Karpas-422 (cell line): ENCODE measurements around the gene TPK1. TPM values are rescaled to one million over a fixed set of nuclear protein-coding genes. Genes with fewer than 3 reads are reported as not detected.

ENCODE experiments used
- DNase-seq: peaks from one replicate; pipeline ENCODE4 v3.0.0-alpha.2; 2015
- H2AFZ ChIP-seq: fragments of 200-600 bp; sonication (generic); 2 replicates; pipeline ENCODE4 v1.6.1; 2014; ENCODE audit warnings: antibody characterized with exemption, low read length, mixed read lengths
- H3K27ac ChIP-seq: fragments of 200-600 bp; sonication (generic); 2 replicates; pipeline ENCODE4 v1.5.1; 2014; ENCODE audit warnings: mild to moderate bottlenecking, low read length, moderate library complexity
- H3K27me3 ChIP-seq: fragments of 200-600 bp; sonication (generic); 2 replicates; pipeline ENCODE4 v1.6.1; 2014; ENCODE audit warnings: low read length, mixed read lengths
- H3K36me3 ChIP-seq: fragments of 200-600 bp; sonication (generic); 2 replicates; pipeline ENCODE4 v1.6.1; 2014; ENCODE audit warnings: low read length, mixed read lengths; ENCODE audit not compliant: insufficient read depth
- H3K4me1 ChIP-seq: fragments of 200-600 bp; sonication (generic); 2 replicates; pipeline ENCODE4 v1.6.1; 2014; ENCODE audit warnings: mild to moderate bottlenecking, low read length, mixed read lengths
- H3K4me2 ChIP-seq: fragments of 200-600 bp; sonication (generic); 2 replicates; pipeline ENCODE4 v1.6.1; 2014; ENCODE audit warnings: low read length, low read depth, mild to moderate bottlenecking; ENCODE audit not compliant: poor library complexity, severe bottlenecking
- H3K4me3 ChIP-seq: fragments of 200-600 bp; sonication (generic); 2 replicates; pipeline ENCODE4 v1.5.1; 2014; ENCODE audit warnings: mild to moderate bottlenecking, antibody characterized with exemption, low read length, mixed read lengths
- H3K79me2 ChIP-seq: fragments of 200-600 bp; sonication (generic); 2 replicates; pipeline ENCODE4 v1.6.1; 2014; ENCODE audit warnings: mild to moderate bottlenecking, low read length, mixed read lengths
- H3K9ac ChIP-seq: fragments of 200-600 bp; sonication (generic); 2 replicates; pipeline ENCODE4 v1.6.0; 2014; ENCODE audit warnings: low read length
- H3K9me2 ChIP-seq: fragments of 200-600 bp; sonication (generic), shearing (Covaris generic); replicated peaks from 2 replicates; pipeline ENCODE4 v1.6.0; 2014; ENCODE audit warnings: mild to moderate bottlenecking, low read length, moderate library complexity; ENCODE audit not compliant: insufficient read depth
- H3K9me3 ChIP-seq: fragments of 300-700, 200-600 bp; sonication (generic); 2 replicates; pipeline ENCODE4 v1.6.1; 2014; ENCODE audit warnings: low read length, mixed read lengths
- H4K20me1 ChIP-seq: fragments of 200-600 bp; sonication (generic); 2 replicates; pipeline ENCODE4 v1.6.1; 2014; ENCODE audit warnings: mild to moderate bottlenecking, antibody characterized with exemption, low read length, low read depth; ENCODE audit not compliant: insufficient read depth
- total RNA-seq: library from RNA; depleted of rRNA; stranded (reverse); fragments of >200 nt; shearing (Covaris generic); gene quantifications from 2 replicates; pipeline ENCODE4 v1.2.3, GENCODE V29; 2014; ENCODE audit warnings: low replicate concordance

Gene TPK1
- total RNA-seq, 1 experiment from 2014 or later: 11.5 TPM

DNA sequence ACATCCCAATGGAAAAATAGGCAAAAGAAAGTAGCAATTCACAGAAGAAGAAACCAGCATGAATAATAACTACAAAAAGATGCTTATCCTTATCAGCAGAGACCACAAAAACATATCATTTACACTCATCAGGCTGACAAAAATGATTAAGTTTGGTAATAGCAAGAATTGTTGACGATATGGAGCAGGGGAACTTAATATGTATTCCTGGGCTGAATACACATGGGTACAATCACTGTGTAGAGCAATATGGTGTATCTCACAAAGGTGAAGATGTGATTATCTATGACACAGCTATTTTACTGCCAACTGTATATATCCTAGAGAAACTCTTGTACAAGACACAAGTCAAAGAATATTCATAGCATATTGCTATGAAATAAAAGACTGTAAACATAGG, 290.5 kb downstream of the TPK1 start:
- no peaks in the 10 kb centered on the region for H3K9me3 ChIP-seq
- H3K4me1 ChIP-seq: no peaks in the 10 kb centered on the region
- H3K79me2 ChIP-seq: no peaks in the 10 kb centered on the region
- no peak overlapping the region for H3K4me3 ChIP-seq
- H3K4me2 ChIP-seq: no peak overlapping the region
- H3K27me3 ChIP-seq: no peaks in the 10 kb centered on the region
- no peak overlapping the region for H3K27ac ChIP-seq
- H3K36me3 ChIP-seq: no peaks in the 10 kb centered on the region
- no peaks in the 10 kb centered on the region for H3K9me2 ChIP-seq
- no peak overlapping the region for H2AFZ ChIP-seq
- H3K9ac ChIP-seq: no peak overlapping the region
- H4K20me1 ChIP-seq: no peaks in the 10 kb centered on the region
- DNase-seq: no peak

DNA sequence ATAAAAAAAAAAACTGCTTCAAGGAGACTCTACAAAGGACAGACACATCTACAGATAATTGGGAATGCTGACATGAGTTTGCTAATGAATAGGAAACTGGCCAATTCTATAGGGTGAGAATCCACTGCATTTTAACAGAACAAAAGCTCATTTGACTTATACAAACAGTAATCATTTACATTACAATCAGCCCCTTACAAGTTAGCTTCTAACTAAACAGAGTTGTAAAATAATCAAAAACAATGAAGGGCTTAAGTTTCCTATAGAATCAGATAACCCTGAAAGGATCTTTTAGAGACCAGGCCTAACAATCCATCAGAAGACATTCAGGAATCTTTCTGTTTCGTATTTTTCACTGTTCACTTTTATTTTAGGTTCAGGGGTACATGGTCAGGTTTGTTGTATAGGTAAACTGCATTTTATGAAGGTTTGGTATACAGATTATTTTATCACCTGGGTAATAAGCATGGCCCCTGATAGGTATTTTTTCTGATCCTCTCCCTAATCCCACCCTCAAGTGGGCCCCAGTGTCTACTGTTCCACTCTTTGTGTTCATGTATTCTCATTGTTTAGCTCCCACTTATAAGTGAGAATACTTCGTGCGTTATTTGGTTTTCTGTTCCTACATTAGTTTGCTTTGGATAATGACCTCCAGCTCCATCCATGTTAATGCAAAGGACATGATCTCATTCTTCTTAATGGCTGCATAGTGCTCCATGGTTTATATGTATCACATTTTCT, 301.0 kb downstream of the TPK1 start:
- DNase-seq: no peak
- Histone ChIP-seq H3K4me3 (no peak overlapping the region), H4K20me1 (no peaks in the 10 kb centered on the region), H3K9me3 (peaks cover 3% of the 10 kb centered on the region; the same call in 1 of the 2 replicates), H3K9ac (no peak overlapping the region), H3K36me3 (no peaks in the 10 kb centered on the region), H3K4me1 (no peaks in the 10 kb centered on the region), H3K79me2 (no peaks in the 10 kb centered on the region), H3K4me2 (no peak overlapping the region), H2AFZ (no peak overlapping the region), H3K27me3 (no peaks in the 10 kb centered on the region), H3K27ac (no peak overlapping the region), H3K9me2 (no peaks in the 10 kb centered on the region; the same call in 1 of the 2 replicates)

DNA sequence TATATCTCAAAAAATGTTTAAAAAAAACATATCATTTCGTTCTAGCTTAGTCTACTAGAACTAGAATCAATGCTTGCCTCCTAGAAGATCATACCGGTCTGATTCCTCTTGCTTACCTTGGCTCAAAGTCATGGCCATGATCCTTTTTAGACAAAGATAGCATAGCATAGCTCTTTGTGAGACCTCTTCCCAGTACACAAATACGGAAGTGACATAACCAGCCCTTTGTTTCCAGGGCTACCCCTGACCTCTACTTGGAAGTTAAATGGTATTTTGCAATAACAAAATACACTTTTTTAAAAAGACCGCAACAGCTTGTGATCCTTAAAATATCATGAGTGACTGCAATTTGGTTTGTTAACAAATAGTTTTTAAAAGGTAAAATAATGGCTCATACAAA, 301.7 kb downstream of the TPK1 start:
- no peak overlapping the region for H3K9ac ChIP-seq
- peaks cover 3% of the 10 kb centered on the region; the same call in 1 of the 2 replicates for H3K9me3 ChIP-seq
- no peak overlapping the region for H3K4me3 ChIP-seq
- H3K79me2 ChIP-seq: no peaks in the 10 kb centered on the region
- no peaks in the 10 kb centered on the region for H3K27me3 ChIP-seq
- no peaks in the 10 kb centered on the region for H3K36me3 ChIP-seq
- no peaks in the 10 kb centered on the region for H4K20me1 ChIP-seq
- no peak for DNase-seq
- no peaks in the 10 kb centered on the region; the same call in 1 of the 2 replicates for H3K9me2 ChIP-seq
- no peaks in the 10 kb centered on the region for H3K4me1 ChIP-seq
- no peak overlapping the region for H3K4me2 ChIP-seq
- H2AFZ ChIP-seq: no peak overlapping the region
- no peak overlapping the region for H3K27ac ChIP-seq

DNA sequence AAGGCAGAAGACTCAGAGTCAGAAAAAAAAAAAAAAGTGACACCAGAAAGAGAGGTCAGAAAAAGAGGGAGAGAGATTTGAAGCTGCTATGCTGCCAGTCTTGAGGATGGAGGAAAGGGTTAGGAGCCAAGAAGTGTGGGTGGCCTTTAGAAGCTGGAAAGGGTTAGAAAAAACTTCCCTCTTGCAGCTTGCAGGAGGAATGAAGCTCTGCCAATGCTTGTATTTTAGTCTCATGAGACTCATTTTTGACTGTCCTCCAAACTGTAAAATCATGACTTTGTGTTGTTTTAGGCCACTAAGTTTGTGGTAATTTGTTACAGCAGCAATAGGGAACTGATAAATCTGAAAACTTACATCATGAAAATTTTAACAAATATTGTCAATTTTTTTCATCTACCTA, 304.7 kb downstream of the TPK1 start:
- Histone ChIP-seq H3K4me3 (no peak overlapping the region), H3K27me3 (no peaks in the 10 kb centered on the region), H3K9me3 (peaks cover 3% of the 10 kb centered on the region; the same call in 1 of the 2 replicates), H3K9ac (no peak overlapping the region), H3K4me2 (no peak overlapping the region), H3K4me1 (no peaks in the 10 kb centered on the region), H3K9me2 (no peaks in the 10 kb centered on the region), H3K79me2 (no peaks in the 10 kb centered on the region), H2AFZ (no peak overlapping the region), H4K20me1 (no peaks in the 10 kb centered on the region), H3K36me3 (no peaks in the 10 kb centered on the region), H3K27ac (no peak overlapping the region)
- no peak for DNase-seq

DNA sequence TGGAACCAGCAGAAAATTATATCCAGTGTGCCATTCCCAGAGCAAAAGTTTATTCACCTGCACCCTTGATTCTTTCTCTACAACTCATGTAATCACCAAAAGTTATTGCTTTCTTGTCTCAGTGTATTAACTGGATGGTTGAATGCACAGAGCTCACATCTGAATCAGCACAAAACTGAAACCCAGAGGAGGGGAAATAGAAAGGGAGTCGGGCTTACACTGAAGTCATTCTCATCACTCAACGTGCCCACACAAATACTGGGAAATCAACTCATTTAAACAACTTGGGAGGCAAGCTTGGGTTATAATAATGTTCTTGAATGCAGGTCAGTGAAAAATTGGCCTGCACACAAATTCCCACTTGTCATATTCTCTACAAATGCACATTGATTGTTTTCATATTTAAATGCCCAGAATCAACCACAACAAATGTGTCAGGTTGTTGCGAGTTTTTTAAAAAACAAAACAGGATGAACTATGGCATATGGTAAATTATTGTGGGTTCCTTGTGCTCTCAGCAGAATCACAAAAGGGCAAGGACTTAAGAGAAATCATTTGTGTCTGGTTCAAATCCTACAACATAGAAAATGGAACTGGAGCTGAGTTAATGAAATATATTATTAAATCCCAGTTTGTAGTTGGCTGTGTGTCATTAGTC, 306.5 kb downstream of the TPK1 start:
- Histone ChIP-seq H3K79me2 (no peaks in the 10 kb centered on the region), H3K9ac (no peak overlapping the region), H3K9me3 (no peaks in the 10 kb centered on the region), H2AFZ (no peak overlapping the region), H3K27ac (no peak overlapping the region), H3K4me3 (no peak overlapping the region), H3K4me2 (no peak overlapping the region), H3K9me2 (no peaks in the 10 kb centered on the region), H4K20me1 (no peaks in the 10 kb centered on the region), H3K36me3 (no peaks in the 10 kb centered on the region), H3K4me1 (no peaks in the 10 kb centered on the region), H3K27me3 (no peaks in the 10 kb centered on the region)
- no peak for DNase-seq

DNA sequence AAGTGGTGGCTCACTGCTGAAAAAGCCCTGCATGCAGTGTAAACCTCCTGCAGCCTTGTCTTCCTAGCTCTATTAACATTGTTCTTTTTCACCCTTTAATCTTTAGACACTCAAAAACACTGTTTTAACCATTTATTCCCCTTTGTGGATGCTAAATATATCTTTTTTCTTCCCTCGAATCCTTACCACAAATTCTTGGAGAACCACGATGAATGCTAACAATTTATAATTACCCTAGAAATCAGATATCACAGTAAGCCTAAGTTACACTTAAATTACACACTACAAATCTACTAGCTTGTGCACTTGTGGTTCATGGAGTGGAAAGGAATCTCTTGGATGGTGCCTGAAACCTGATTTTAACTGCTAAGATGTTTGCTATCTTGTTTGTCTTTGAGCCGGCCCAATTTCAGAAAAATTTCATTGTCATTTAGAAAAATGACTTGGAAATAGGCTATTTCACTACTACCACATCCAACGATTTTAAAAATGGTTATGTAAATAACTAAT, 307.3 kb downstream of the TPK1 start:
- no peak overlapping the region for H3K4me3 ChIP-seq
- no peaks in the 10 kb centered on the region for H3K27me3 ChIP-seq
- no peak overlapping the region for H3K9ac ChIP-seq
- H3K36me3 ChIP-seq: no peaks in the 10 kb centered on the region
- no peaks in the 10 kb centered on the region for H3K9me2 ChIP-seq
- H2AFZ ChIP-seq: no peak overlapping the region
- DNase-seq: no peak
- no peak overlapping the region for H3K27ac ChIP-seq
- no peaks in the 10 kb centered on the region for H3K9me3 ChIP-seq
- H4K20me1 ChIP-seq: no peaks in the 10 kb centered on the region
- no peaks in the 10 kb centered on the region for H3K79me2 ChIP-seq
- no peak overlapping the region for H3K4me2 ChIP-seq
- no peaks in the 10 kb centered on the region for H3K4me1 ChIP-seq

DNA sequence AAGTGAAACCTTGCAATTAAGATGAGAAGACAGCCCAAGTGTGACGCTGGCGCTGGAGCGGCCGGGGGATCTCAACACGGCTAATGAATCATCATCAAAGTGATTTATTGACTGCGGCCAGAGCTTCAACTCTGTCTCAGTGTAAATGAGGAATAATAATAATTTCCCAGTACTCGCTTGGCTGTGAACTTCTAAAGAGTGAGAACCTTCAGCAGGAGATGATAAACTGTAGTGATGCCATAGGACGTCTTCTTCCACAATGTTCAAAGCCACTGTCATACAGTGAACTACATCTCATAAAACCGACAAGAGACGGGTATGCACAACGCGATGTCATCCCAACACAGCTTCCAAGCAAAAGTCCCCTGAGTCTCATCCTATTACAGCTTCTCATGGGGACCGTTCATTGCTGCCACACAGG, 308.8 kb downstream of the TPK1 start:
- H3K4me2 ChIP-seq: no peak overlapping the region
- no peak overlapping the region for H3K4me3 ChIP-seq
- DNase-seq: no peak
- no peaks in the 10 kb centered on the region for H3K27me3 ChIP-seq
- H2AFZ ChIP-seq: no peak overlapping the region
- H4K20me1 ChIP-seq: no peaks in the 10 kb centered on the region
- no peak overlapping the region for H3K9ac ChIP-seq
- no peaks in the 10 kb centered on the region for H3K79me2 ChIP-seq
- H3K4me1 ChIP-seq: no peaks in the 10 kb centered on the region
- no peak overlapping the region for H3K27ac ChIP-seq
- H3K9me2 ChIP-seq: no peaks in the 10 kb centered on the region
- no peaks in the 10 kb centered on the region for H3K9me3 ChIP-seq
- H3K36me3 ChIP-seq: no peaks in the 10 kb centered on the region

DNA sequence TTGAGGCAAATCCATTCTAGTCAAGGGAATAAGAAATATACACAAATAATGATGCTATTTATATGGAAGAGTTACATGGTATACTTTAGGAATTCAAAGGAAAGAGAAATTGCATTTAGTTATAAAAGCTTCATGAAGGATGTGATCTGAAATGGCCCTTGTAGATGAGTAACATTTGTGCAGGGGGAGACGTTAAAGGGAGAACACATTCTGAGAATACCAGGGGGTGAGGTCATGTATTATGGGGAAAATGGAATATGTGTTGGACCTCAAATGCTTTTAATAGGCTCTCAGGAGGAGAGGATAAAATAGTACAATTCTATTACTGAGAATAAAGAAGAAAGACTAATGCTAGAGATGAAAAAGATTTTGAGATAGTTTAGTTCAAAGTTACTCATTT, 309.9 kb downstream of the TPK1 start:
- H3K4me3 ChIP-seq: no peak overlapping the region
- H3K79me2 ChIP-seq: no peaks in the 10 kb centered on the region
- DNase-seq: no peak
- no peak overlapping the region for H2AFZ ChIP-seq
- H3K4me1 ChIP-seq: no peaks in the 10 kb centered on the region
- H3K4me2 ChIP-seq: no peak overlapping the region
- H3K27ac ChIP-seq: no peak overlapping the region
- H3K9me2 ChIP-seq: no peaks in the 10 kb centered on the region
- H3K36me3 ChIP-seq: no peaks in the 10 kb centered on the region
- no peak overlapping the region for H3K9ac ChIP-seq
- H3K9me3 ChIP-seq: no peaks in the 10 kb centered on the region
- no peaks in the 10 kb centered on the region for H3K27me3 ChIP-seq
- H4K20me1 ChIP-seq: no peaks in the 10 kb centered on the region
